ENCODE data around the gene SYNGR3.
"Not testable (repeated sequence)": the region's sequence is repeated elsewhere in the genome, so short reads cannot be mapped to it uniquely, and the experiment has no call there.

SYNGR3 gene, protein sequence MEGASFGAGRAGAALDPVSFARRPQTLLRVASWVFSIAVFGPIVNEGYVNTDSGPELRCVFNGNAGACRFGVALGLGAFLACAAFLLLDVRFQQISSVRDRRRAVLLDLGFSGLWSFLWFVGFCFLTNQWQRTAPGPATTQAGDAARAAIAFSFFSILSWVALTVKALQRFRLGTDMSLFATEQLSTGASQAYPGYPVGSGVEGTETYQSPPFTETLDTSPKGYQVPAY

DNA sequence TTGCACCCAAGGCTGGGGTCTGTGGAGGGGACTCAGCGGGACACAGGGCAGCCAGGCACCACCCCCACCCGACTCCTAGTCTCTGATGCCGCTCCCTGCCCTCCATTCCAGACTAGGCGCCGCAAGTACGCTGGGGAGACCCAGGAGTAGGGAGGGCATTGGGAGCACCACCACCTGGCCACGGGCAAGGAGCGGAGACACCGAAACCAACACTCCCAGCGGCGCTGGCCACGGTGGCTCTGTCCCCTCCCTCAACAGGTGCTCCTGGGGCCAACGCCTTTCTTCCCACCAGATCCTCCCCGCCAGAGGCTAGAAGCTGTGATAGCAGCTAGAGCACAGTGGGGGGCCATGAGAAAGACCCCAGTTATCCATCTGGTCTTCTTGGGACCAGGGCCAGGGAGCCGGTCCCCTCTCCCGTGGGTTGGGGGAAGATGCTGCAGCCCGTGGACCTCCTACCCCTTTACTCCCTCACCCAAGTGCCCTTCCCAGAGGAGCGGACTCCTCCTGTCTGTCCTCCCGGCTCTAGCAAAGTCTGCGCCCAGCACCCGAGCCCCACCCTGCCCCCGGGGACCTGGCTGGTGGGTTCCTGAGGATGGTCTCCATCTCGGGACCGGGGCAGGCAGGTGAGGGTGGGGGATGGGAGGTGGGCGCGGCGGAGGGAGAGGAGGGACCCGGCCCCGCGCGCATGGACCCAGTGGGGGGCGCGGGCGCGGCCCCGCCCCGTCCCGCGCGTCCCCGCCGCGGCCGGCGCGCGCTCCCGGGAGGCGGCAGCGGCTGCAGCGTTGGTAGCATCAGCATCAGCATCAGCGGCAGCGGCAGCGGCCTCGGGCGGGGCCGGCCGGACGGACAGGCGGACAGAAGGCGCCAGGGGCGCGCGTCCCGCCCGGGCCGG, at the start of gene SYNGR3:
TSS of gene SYNGR3 (plus strand) at position 762 of the 892 bp plus-strand sequence. CDS start 133 bp downstream, outside the sequence.
- no peak for DNase-seq (ENCODE audit: low read depth in 2 of 2)

DNA sequence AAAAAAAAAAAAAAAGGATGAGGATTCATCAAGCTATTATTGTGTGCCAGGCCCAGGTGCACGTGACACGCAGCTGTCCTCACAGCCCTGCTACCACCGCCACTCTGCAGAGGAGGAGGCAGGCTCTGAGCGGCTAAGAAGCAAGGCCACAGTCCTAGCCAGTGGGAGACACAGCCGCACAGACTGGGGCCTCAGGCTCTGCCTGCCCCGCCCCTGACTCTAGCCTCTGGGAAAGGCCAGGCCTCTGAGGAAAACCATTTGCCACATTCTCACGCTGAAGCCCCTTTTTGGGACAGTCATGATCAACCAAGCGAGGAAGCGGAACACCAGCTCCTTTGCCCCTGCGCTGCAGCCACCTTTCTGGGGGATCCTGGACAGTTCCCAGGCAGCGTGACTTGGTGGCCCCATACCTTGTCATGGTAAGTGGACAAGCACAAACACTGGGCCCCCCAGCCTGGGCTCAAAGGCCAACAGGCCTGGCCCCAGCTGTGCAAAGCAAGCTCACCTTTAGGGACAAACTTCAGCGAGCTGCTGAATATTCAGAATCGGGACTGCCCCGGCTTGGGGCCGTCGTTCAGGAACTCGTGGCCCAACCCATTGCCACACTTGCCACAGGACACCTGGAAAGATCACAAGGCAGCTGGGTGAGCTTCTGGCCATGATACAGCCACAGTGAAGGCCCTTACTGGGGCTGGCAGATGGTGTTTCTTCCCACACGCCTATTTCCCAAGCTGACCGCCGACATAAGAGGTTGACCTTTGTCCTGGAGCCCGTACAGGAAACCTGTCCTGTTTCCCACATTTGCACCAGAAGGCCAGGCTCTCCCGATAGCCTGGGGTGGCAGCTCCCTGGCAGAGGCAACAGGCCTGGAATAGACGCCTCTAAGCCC, 49.3 kb upstream of the SYNGR3 start:
- DNase-seq (ENCODE audit: low read depth in 2 of 2), result no peak

DNA sequence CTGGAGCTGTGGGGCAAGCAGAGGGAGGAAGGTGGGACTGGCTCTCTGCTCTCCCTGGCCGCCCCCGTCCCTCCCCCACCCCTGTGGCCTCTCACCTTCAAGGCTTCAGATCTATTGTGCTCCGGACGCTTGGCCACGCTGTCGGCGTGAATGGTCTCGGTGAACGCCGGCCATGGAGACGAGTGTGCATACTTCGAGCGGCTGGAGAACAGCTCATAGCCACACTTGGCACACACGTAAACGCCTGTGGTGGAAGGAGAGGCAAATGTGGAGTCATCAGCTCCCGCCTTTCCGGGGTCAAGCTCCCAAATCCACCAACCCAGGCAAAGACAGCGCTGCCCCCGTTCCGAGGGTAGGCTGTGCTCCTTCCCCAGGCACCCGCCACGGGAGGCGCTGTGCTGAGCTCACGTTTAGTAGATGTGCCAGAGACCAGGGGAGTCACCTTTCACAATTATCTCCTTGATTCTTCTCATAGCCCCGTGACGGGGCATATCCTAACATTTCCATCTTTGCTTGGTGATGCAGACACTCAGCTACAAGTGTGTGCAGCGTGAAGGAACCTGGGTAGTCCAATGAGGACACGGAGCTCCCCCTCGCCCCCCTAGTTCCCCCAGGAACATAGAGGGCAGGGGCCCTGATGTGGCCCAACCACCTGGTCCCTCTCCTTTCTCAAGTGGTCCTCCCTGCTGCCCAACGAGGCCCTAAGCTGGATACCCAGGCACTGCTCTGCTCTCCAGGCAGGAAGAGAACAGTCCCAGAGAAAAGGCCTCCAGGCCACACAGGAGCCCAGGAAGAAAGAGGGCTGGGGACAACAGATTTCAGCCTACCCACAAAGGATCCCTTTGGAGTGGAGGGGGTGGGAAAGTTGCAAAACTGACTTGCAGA, 48.4 kb upstream of the SYNGR3 start:
- DNase-seq (ENCODE audit: low read depth in 2 of 2), result no peak

DNA sequence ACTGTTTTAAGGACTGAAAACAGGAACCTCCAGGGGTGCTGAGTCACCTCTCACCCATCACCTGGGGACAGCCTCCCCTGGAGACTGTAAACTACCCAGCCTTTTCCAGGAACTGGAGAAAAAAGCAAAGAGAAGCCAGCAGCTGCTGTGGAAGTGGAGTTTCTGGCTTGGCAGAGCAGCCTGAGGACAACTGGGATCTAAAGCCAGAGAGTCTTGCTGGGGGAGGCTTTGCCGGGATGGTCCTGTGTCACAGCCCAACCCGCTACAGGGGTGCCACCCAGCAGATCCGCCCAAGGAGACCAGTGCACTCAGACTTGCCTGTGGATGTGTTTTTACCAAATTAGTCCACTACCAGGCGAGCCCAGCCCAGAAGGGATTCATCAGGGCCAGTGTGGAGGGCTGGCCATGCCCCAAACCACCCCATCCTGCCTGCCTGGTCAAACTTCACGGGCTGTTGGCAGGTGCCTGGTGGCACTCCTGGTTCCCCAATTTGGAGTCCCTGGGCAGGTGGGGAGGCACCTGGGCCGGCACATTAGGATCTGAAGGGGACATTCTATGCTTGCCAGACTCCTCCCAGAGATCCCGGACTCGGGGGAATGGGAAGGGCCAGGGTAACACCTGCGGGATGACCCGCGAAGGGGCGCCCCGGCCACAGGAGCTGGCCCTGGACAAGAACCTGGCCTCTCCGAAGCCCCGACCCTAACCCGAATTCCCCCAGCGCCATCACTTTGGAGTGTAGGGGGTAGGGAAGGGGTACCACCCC, 47.5 kb upstream of the SYNGR3 start:
- DNase-seq (ENCODE audit: low read depth in 2 of 2), result no peak

DNA sequence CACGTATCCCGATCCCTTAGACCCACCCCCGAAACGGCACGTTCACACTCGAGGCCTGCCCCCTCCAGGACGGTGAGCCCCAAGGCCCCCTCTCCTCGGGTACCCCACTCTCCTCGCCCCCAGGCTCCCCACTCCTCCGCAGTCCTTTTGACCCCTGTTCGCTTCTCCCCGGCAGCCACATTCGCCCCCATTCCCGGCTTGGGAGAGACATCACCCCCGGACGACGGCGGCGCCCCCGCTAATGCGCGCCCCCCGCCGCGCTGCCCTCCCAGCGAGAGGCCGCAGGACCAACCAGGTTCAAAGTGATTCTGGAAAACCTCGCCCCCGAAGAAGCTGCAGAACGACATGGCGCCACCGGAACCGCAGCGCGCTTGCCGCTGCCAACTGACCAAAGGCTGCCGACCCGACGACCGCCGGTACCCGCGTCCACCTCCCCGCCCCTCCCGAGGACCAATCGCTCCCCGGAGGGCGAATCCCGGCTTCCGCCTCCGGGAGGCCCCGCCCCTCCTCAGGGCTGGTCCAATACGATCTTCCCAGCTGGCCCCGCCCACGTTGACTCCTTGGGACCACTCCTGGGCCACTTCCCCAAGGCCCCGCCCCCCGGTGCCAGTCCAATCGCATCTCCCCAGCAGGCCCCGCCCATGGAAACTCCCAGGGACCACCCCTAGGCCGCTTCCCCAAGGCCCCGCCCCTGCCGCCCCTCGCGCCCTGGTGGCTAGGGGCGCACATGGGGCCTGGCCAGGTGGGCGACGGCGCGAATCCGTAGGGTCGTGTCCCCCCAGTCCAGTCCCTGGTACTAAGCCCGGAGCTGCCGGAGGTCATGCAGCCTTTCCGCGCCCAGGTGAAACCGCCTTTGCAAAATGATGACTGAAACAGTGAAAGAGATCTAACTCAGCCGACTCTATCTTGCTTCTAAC, 46.7 kb upstream of the SYNGR3 start, which contains the start of gene MSRB1:
TSS of gene MSRB1 (minus strand) at position 390 of the 917 bp plus-strand sequence. CDS start at position 347, 43 bp downstream.
- DNase-seq (ENCODE audit: low read depth in 2 of 2), result peak; percentile 97 to 98

DNA sequence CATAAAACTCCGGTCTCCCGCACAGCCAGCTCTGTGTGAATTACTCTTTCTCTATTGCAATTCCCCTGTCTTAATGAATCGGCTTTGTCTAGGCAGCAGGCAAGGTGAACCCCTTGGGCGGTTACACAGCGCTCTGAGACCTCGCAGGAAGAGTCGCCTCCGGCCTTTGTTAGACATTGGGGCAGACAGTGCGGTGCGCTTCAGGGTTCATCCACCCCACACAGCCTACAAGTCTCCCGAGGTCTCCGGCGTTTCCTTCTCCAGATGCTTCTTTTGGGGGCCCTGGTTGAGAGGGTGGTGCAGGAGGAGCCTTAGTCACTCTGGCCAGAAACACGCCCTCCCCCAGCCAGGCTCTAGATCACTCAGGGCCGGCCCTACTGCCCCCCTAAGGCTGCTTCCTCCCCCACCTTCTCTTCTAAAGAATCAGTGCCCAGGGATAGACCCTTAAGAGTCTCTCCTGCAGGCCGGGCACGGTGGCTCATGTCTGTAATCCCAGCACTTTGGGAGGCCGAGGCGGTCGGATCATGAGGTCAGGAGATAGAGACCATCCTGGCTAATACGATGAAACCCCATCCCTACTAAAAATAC, 45.1 kb upstream of the SYNGR3 start:
- no peak for DNase-seq (ENCODE audit: low read depth in 2 of 2)

DNA sequence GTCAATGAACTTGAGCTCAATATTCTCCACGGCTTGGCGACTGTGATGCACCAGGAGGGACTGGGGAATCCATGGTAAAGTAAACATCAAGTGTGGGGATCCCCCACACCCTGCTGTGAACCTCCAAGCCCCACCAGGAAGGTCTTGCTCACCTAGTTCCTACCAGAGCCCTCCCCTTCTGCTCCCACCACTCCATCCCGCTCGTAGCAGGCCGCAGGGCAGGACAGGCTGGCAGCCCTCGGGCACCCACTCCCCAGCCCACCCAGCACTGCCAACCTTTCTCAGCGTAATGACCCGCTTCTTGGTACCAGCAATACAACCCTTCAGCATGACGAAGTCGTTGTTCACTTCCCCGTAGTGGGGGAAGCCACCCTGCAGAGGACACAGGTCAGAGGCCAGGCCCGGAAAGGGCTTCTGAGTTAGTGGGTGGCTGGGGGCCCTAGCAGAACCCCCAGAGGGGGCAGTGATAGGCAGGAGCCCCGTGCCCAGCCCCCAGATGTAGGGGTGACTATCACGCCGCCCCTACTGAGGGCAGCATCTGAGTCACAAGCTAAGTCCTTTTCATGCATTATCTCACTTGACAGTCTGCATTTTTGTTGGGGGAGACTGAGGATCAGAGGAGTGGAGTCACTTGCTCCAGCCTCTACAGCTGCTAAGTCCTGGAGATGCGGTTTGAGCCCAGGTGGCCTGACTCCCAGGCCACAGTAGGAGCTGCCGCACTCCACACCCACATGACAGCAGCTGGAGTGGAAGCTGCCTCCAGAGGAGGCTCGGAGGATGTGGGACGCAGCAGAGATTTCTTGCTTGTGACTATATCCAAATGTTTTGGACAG, 44.0 kb upstream of the SYNGR3 start:
- DNase-seq (ENCODE audit: low read depth in 2 of 2), result no peak

DNA sequence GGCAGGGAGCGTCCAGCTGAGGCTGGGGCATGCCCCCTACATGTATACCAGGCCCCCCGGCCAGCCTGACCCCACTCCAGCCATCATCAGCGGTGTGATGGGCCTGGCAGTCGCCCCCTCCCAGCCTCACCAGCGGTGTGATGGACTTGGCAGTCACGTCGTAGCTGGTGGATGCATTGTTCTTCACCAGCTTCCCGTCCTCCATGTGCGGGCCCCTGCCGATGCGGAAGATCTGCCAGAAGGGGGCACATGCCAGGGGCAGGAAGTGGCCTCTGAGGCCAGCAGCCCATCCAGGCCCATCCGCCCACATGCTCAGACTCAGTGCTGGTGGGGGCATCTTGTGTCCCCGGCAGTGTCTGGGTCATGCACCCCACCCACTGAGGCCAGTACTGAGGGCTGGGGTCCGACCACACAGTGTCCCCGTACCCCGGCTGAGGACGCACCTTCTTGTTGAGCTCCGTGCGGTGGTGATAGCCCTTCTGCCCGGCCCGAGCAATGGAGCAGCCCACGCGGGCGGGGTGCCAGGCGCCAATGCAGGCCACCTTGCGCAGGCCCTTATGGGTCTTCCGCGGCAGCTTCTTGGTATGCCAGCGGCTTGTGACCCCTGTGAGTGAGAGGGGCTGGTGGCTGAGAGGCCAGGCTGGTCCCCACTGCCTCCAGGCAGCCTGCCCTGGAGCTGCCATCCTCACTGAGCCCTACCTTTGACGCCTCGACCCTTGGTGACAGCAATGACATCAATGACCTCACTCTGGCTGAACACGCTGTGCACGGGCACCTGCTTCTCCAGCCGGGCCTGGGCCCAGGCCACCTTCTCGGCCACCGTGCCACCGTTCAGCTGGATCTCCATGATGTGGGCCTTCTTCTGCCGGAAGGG, 43.0 kb upstream of the SYNGR3 start:
- no peak for DNase-seq (ENCODE audit: low read depth in 2 of 2)

DNA sequence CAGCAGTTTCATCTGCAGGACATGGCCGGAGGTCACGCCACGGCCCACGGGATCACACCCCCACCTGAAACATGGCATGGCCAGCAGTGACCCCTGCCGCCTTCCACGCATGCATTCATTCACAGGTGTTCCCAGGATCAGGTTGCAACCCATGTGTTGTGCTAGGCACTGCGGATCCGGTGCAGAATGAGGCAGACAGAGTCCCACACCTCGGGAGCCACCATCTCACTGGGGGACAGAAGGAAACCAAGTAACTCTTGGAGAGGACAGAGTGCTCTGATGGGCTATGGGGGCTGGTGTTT, 42.5 kb upstream of the SYNGR3 start:
- no peak for DNase-seq (ENCODE audit: low read depth in 2 of 2)

DNA sequence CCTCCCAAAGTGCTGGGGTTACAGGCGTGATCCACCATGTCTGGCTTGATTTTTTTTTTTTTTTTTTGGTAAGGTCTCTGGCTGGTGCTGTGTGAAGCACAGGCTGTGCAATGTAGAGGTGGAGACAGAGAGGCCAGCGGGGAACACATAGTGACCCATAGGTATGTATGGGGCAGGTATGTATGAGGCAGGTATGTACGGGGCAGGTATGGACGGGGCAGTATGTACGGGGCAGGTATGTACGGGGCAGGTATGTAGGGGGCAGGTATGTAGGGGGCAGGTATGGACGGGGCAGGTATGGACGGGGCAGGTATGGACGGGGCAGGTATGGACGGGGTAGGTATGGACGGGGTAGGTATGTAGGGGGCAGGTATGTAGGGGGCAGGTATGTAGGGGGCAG, 40.3 kb upstream of the SYNGR3 start:
- DNase-seq (ENCODE audit: low read depth in 2 of 2), result no peak

DNA sequence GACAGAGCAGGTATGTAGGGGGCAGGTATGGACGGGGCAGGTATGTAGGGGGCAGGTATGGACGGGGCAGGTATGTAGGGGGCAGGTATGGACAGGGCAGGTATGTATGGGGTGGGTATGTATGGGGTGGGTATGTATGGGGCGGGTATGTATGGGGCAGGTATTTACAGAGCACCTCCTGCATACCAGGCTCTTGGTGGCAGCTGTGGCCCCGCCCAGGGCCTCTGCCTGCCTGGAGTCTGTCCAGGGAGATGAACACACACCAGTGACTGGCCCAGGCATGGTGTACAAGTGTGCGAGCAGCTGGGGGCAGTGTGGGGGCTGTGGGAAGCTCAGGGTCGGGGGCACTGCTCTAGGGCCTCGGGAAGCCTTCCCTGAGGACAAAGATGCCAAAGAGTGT, 39.7 kb upstream of the SYNGR3 start:
- DNase-seq (ENCODE audit: low read depth in 2 of 2), result no peak

DNA sequence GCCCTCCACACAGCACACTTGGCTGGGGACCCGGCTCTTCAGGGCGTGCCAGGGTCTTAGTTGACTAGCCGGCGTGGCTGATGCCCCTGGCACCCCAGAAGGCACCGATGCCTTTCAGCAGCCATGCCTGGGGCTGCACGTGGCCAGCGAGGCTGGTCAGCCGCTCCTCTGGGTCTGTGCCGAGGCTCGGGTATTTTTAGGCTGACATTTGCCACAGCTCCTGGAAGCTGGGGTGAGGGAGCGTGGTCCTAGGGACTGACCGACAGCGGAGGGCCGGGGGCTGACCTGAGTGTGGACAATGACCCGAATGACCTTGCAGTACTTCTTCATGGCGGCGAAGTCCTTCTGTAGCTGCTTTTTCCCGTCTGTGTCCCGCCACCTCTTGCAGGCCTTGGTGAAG, 39.2 kb upstream of the SYNGR3 start:
- no peak for DNase-seq (ENCODE audit: low read depth in 2 of 2)

DNA sequence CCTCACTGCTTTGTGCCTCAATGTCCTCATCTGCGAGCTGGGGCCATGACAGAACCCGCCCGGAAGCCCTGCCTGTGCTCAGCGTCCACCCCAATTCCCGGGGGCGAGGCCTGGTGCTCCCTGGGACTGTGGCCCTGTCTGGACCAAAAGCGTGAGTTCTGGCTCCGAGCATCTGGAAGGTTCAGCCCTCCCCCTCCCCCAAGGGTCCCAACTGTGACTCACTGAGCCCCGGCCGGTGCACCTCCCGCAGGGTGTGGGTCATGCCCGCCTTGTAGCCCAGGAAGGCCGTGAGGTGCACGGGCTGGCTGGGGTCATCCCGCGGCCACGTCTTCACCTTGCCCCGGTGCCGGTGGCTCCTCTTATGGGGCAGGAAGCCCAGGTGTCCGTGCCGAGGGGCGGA, 36.0 kb upstream of the SYNGR3 start:
- DNase-seq (ENCODE audit: low read depth in 2 of 2), result no peak

DNA sequence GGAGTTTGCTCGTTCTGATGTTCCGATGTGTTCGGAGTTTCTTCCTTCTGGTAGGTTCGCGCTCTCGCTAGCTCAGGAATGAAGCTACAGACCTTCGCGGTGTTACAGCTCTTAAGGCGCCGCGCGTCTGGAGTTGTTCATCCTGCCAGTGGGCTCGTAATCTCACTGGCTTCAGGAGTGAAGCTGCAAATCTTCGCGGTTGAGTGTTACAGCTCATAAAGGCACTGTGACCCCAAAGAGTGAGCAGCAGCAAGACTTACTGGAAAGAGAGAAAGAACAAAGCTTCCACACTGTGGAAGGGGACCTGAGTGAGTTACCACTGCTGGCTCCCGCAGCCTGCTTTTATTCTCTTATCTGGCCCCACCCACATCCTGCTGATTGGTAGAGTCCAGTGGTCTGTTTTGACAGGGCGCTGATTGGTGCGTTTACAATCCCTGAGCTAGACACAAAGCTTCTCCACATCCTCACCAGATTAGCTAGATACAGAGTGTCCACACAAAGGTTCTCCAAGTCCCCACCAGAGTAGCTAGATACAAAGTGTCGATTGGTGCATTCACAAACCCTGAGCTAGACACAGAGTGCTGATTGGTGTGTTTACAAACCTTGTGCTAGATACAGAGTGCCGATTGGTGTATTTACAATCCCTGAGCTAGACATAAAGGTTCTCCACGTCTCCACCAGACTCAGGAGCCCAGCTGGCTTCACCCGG, 32.2 kb upstream of the SYNGR3 start:
- not testable (repeated sequence) for DNase-seq (ENCODE audit: low read depth in 2 of 2)

DNA sequence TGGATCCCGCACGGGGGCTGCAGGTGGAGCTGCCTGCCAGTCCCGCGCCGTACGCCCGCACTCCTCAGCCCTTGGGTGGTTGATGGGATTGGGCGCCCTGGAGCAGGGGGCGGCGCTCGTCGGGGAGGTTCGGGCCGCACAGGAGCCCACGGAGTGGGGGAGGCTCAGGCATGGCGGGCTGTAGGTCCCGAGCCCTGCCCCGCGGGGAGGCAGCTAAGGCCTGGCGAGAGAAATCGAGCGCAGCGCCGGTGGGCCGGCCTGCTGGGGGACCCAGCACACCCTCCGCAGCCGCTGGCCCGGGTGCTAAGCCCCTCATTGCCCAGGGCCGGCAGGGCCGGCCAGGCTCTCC, 31.7 kb upstream of the SYNGR3 start:
- not testable (repeated sequence) for DNase-seq (ENCODE audit: low read depth in 2 of 2)

DNA sequence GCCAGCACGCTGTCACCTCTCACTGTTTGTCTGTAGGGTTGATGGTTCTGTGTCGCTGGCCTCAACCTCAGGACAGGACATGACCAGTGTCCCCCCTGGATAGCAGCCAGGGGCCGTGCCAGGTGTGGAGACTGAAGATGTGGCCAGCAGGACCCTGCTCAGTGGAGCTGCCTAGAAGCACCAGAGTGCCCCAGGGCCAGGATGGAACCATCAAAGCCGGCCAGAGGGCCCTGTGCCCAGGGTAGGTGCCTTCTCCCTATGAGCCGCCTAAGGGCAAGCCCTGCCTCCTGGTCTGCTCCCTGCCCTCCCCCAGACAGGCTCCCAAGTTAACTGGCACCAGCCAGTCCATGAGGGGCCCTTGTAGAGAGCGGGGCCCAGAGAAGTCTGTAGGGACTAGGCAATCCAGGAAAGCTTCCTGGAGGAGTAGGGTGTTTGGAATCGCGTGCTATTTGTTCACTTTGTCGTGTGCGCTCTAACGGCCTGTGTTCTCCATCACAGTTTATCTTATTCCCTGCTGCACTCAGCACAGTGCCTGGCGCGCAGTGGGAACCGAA, 31.0 kb upstream of the SYNGR3 start:
- DNase-seq (ENCODE audit: low read depth in 2 of 2), result no peak
